C4-2B (cell line): ENCODE measurements around the gene CEP68.

Experiments used
- ZFX ChIP-seq: fragments of 450-650 bp; IDR thresholded peaks from 2 replicates; pipeline ENCODE4 v1.6.1; 2017
- TF ChIP-seq, protein P1 (sequence below): fragments of 450-650 bp; conservative IDR thresholded peaks from 2 replicates; pipeline ENCODE4 v1.5.1; 2017; ENCODE audit warnings: mild to moderate bottlenecking

DNA sequence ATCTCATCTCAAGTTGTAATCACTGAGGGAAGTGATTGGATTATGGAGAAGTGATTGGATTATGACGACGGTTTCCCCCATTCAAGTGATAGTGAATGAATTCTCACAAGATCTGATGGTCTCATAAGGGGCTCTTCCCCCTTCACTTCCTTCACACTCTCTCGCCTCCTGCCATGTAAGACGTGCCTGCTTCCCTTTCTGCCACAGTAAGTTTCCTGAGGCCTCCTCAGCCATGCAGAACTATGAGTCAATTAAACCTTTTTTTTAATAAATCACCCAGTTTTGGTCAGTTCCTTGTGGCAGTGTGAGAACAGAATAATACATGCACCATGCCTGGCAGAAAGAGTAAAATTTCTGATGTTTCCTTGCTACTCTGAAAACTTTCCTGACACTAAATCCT is 36.6 kb downstream of the CEP68 start:
- TF ChIP-seq, protein P1, sequence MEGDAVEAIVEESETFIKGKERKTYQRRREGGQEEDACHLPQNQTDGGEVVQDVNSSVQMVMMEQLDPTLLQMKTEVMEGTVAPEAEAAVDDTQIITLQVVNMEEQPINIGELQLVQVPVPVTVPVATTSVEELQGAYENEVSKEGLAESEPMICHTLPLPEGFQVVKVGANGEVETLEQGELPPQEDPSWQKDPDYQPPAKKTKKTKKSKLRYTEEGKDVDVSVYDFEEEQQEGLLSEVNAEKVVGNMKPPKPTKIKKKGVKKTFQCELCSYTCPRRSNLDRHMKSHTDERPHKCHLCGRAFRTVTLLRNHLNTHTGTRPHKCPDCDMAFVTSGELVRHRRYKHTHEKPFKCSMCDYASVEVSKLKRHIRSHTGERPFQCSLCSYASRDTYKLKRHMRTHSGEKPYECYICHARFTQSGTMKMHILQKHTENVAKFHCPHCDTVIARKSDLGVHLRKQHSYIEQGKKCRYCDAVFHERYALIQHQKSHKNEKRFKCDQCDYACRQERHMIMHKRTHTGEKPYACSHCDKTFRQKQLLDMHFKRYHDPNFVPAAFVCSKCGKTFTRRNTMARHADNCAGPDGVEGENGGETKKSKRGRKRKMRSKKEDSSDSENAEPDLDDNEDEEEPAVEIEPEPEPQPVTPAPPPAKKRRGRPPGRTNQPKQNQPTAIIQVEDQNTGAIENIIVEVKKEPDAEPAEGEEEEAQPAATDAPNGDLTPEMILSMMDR = no peak
- no peak for TF ChIP-seq ZFX
